ENCODE results near the gene GABRG3. TPM values are rescaled to one million over a fixed set of nuclear protein-coding genes. Genes with fewer than 3 reads are reported as not detected.

The GABRG3 gene
- total RNA-seq, 1 donor from 2014 or later: 0.08 TPM

- DNase-seq (ENCODE audit: low read depth): no peak
Observed at GRCh38 chr15:27042646-27043045, 71.7 kb downstream of the GABRG3 start.

GRCh38 chr15:27043770-27044169 is 72.8 kb downstream of the GABRG3 start:
- TF ChIP-seq CTCF (IDR thresholded peaks at IDR 0.05; ENCODE audit: insufficient read depth, low read length, poor library complexity, severe bottlenecking): no peak
- DNase-seq (ENCODE audit: low read depth): no peak

More at GRCh38 chr15:27042646-27043045, 71.7 kb downstream of the GABRG3 start:
- no peak for TF ChIP-seq CTCF (IDR thresholded peaks at IDR 0.05; ENCODE audit: insufficient read depth, low read length, poor library complexity, severe bottlenecking)
- Histone ChIP-seq H3K27me3 (ENCODE audit: control insufficient read depth, insufficient read depth, low read length) (no peaks in the 10 kb centered on the region), H3K4me3 (ENCODE audit: low read depth, low read length) (no peak overlapping the region), H3K36me3 (ENCODE audit: control insufficient read depth, insufficient read depth, low read length) (no peaks in the 10 kb centered on the region)

GRCh38 chr15:27045796-27046195 is 74.8 kb downstream of the GABRG3 start:
- H3K27me3 ChIP-seq (ENCODE audit: control insufficient read depth, insufficient read depth, low read length): no peaks in the 10 kb centered on the region
- H3K36me3 ChIP-seq (ENCODE audit: control insufficient read depth, insufficient read depth, low read length): no peaks in the 10 kb centered on the region
- H3K4me3 ChIP-seq (ENCODE audit: low read depth, low read length): no peak overlapping the region
- no peak for TF ChIP-seq CTCF (IDR thresholded peaks at IDR 0.05; ENCODE audit: insufficient read depth, low read length, poor library complexity, severe bottlenecking)
- no peak for DNase-seq (ENCODE audit: low read depth)

More at GRCh38 chr15:27043770-27044169, 72.8 kb downstream of the GABRG3 start:
- no peaks in the 10 kb centered on the region for H3K36me3 ChIP-seq (ENCODE audit: control insufficient read depth, insufficient read depth, low read length)
- no peak overlapping the region for H3K4me3 ChIP-seq (ENCODE audit: low read depth, low read length)
- no peaks in the 10 kb centered on the region for H3K27me3 ChIP-seq (ENCODE audit: control insufficient read depth, insufficient read depth, low read length)

DNA sequence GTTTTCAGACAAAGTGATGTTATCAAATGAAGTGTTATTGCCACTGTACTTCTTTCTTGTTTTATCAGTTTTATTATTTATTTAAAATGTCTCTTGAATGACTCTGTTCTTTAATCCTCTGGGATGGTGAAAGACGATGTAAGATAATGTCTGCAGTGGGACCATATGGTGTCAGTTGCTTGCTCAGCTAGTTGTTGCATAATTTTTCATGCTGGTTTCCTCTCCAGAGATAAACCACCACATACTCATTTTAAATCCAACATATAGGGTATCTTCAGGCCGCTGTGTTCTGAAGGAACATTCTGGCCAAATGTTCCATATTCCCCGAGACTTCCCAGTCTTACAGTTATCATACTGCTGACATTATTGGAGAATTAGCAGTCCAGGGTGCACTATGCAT is 75.9 kb downstream of the GABRG3 start:
- no peak for TF ChIP-seq CTCF (IDR thresholded peaks at IDR 0.05; ENCODE audit: insufficient read depth, low read length, poor library complexity, severe bottlenecking)
- Histone ChIP-seq H3K4me3 (ENCODE audit: low read depth, low read length) (no peak overlapping the region), H3K36me3 (ENCODE audit: control insufficient read depth, insufficient read depth, low read length) (no peaks in the 10 kb centered on the region), H3K27me3 (ENCODE audit: control insufficient read depth, insufficient read depth, low read length) (no peaks in the 10 kb centered on the region)
- no peak for DNase-seq (ENCODE audit: low read depth)

DNA sequence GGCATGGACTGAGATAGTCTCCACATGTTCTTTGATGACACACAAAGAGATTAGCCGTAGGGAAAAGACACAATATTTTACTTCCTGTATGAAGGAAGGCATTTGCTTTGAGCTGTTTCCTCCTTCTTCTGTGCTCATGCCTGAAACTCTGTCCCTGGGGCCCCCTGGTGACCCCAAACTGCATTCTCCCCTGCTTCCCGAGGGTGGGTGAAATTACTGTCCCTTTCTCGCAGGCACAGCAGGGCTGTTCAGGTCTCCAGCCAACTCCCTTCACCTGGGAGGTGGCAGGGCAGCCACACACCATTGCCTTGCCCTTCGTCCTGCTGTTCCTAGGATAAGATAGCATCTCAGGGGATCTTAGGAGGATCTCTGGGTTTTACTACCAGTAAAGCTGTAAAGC is 79.2 kb downstream of the GABRG3 start:
- no peak overlapping the region for H3K4me3 ChIP-seq (ENCODE audit: low read depth, low read length)
- DNase-seq (ENCODE audit: low read depth): no peak
- H3K27me3 ChIP-seq (ENCODE audit: control insufficient read depth, insufficient read depth, low read length): no peaks in the 10 kb centered on the region
- H3K36me3 ChIP-seq (ENCODE audit: control insufficient read depth, insufficient read depth, low read length): no peaks in the 10 kb centered on the region
- TF ChIP-seq CTCF (IDR thresholded peaks at IDR 0.05; ENCODE audit: insufficient read depth, low read length, poor library complexity, severe bottlenecking): no peak

- H3K27me3 ChIP-seq (ENCODE audit: control insufficient read depth, insufficient read depth, low read length): no peaks in the 10 kb centered on the region
- no peak for DNase-seq (ENCODE audit: low read depth)
- H3K4me3 ChIP-seq (ENCODE audit: low read depth, low read length): no peak overlapping the region
- no peaks in the 10 kb centered on the region for H3K36me3 ChIP-seq (ENCODE audit: control insufficient read depth, insufficient read depth, low read length)
- no peak for TF ChIP-seq CTCF (IDR thresholded peaks at IDR 0.05; ENCODE audit: insufficient read depth, low read length, poor library complexity, severe bottlenecking)
Observed at GRCh38 chr15:27054426-27054825, 83.4 kb downstream of the GABRG3 start.
